Central memory CD8-positive, alpha-beta T cell (primary cell): Measurements from ENCODE around the gene TMEM119.

Source experiments
- ATAC-seq: fragments of 150-1000 bp; cut with Tn5 transposase; replicated peaks from 2 replicates; pipeline ENCODE4 v1.10.0; 2022; ENCODE audit warnings: mild to moderate bottlenecking, moderate FRiP score, moderate number of reproducible peaks; ENCODE audit not compliant: poor library complexity, severe bottlenecking; ENCODE audit errors: extremely low read depth
- DNase-seq, 2 donors: peaks; one replicate each; pipeline ENCODE4 v3.0.0; 2021; ENCODE audit warnings: low spot score in 2 of 2
- H3K27ac Mint-ChIP-seq: one replicate; pipeline ENCODE4 v1.8.0; 2022; ENCODE audit warnings: low read depth, mild to moderate bottlenecking, moderate library complexity, mixed read lengths
- H3K27me3 Mint-ChIP-seq: one replicate; pipeline ENCODE4 v1.8.0; 2022; ENCODE audit warnings: mixed read lengths
- H3K36me3 Mint-ChIP-seq: one replicate; pipeline ENCODE4 v1.8.0; 2022; ENCODE audit warnings: mild to moderate bottlenecking, moderate library complexity, mixed read lengths; ENCODE audit not compliant: insufficient read depth
- H3K4me1 Mint-ChIP-seq: one replicate; pipeline ENCODE4 v1.8.0; 2022; ENCODE audit warnings: mixed read lengths
- H3K4me3 Mint-ChIP-seq: one replicate; pipeline ENCODE4 v1.8.0; 2022; ENCODE audit warnings: mild to moderate bottlenecking, moderate library complexity, mixed read lengths
- H3K9me3 Mint-ChIP-seq: one replicate; pipeline ENCODE4 v1.8.0; 2022; ENCODE audit warnings: mixed read lengths

The TMEM119 gene

GRCh38 chr12:108566452-108566851, 31.4 kb downstream of the TMEM119 start:
- ATAC-seq (no peak), DNase-seq (no peak)
- Mint-ChIP-seq H3K4me3 (no peak overlapping the region), H3K4me1 (peaks cover 32% of the 10 kb centered on the region), H3K27me3 (no peaks in the 10 kb centered on the region), H3K27ac (no peak overlapping the region), H3K36me3 (peaks cover 56% of the 10 kb centered on the region), H3K9me3 (no peaks in the 10 kb centered on the region)

GRCh38 chr12:108565976-108566375, 31.9 kb downstream of the TMEM119 start:
- no peak for ATAC-seq
- no peak for DNase-seq
- peak overlapping the region; percentile 16 for H3K27ac Mint-ChIP-seq
- peaks cover 59% of the 10 kb centered on the region for H3K36me3 Mint-ChIP-seq
- no peaks in the 10 kb centered on the region for H3K9me3 Mint-ChIP-seq
- no peak overlapping the region for H3K4me3 Mint-ChIP-seq
- H3K4me1 Mint-ChIP-seq, result peaks cover 37% of the 10 kb centered on the region
- no peaks in the 10 kb centered on the region for H3K27me3 Mint-ChIP-seq

- H3K27me3 Mint-ChIP-seq, result no peaks in the 10 kb centered on the region
Measured at GRCh38 chr12:108565146-108565545, 32.7 kb downstream of the TMEM119 start.

GRCh38 chr12:108564724-108565123, 33.2 kb downstream of the TMEM119 start:
- H3K4me1 Mint-ChIP-seq, result peaks cover 47% of the 10 kb centered on the region

More at GRCh38 chr12:108565146-108565545, 32.7 kb downstream of the TMEM119 start:
- Mint-ChIP-seq H3K9me3 (no peaks in the 10 kb centered on the region), H3K27ac (no peak overlapping the region), H3K4me1 (peaks cover 43% of the 10 kb centered on the region), H3K36me3 (peaks cover 59% of the 10 kb centered on the region), H3K4me3 (no peak overlapping the region)
- DNase-seq (no peak), ATAC-seq (no peak)

GRCh38 chr12:108563804-108564151, 34.1 kb downstream of the TMEM119 start:
- Mint-ChIP-seq H3K4me1 (peaks cover 48% of the 10 kb centered on the region), H3K36me3 (peaks cover 59% of the 10 kb centered on the region), H3K9me3 (no peaks in the 10 kb centered on the region), H3K4me3 (peak overlapping the region; percentile 99), H3K27me3 (no peaks in the 10 kb centered on the region), H3K27ac (peak overlapping the region; percentile 99)
- ATAC-seq (no peak), DNase-seq (no peak)

More at GRCh38 chr12:108564724-108565123, 33.2 kb downstream of the TMEM119 start:
- Mint-ChIP-seq H3K27ac (no peak overlapping the region), H3K36me3 (peaks cover 59% of the 10 kb centered on the region), H3K27me3 (no peaks in the 10 kb centered on the region), H3K9me3 (no peaks in the 10 kb centered on the region), H3K4me3 (no peak overlapping the region)
- no peak for DNase-seq
- no peak for ATAC-seq

GRCh38 chr12:108563136-108563803, 34.6 kb downstream of the TMEM119 start:
- peak; percentile 57 for ATAC-seq
- peak overlapping the region; percentile 99 for H3K27ac Mint-ChIP-seq
- peak; percentile 70 to 82 for DNase-seq
- peak overlapping the region; percentile 99 for H3K4me3 Mint-ChIP-seq
- H3K36me3 Mint-ChIP-seq, result peaks cover 54% of the 10 kb centered on the region
- H3K9me3 Mint-ChIP-seq, result no peaks in the 10 kb centered on the region
- H3K4me1 Mint-ChIP-seq, result peaks cover 46% of the 10 kb centered on the region
- H3K27me3 Mint-ChIP-seq, result no peaks in the 10 kb centered on the region

GRCh38 chr12:108562348-108563135, 35.3 kb downstream of the TMEM119 start, which contains the start of gene ISCU:
TSS of gene ISCU (plus strand) at chr12:108562596. CDS start at chr12:108562623, 27 bp downstream.
- DNase-seq (peak; percentile 98 to 100), ATAC-seq (peak; percentile 54)
- no peaks in the 10 kb centered on the region for H3K9me3 Mint-ChIP-seq
- peaks cover 52% of the 10 kb centered on the region for H3K36me3 Mint-ChIP-seq
- H3K27me3 Mint-ChIP-seq, result no peaks in the 10 kb centered on the region
- H3K4me1 Mint-ChIP-seq, result peaks cover 42% of the 10 kb centered on the region
- peak within 1 kb of the TSS; percentile 99 for H3K4me3 Mint-ChIP-seq
- peak within 1 kb of the TSS; percentile 99 for H3K27ac Mint-ChIP-seq

GRCh38 chr12:108561852-108562347, 36.0 kb downstream of the TMEM119 start:
- Mint-ChIP-seq H3K4me1 (peaks cover 41% of the 10 kb centered on the region), H3K36me3 (peaks cover 46% of the 10 kb centered on the region), H3K4me3 (peak overlapping the region; percentile 99), H3K9me3 (no peaks in the 10 kb centered on the region), H3K27ac (peak overlapping the region; percentile 99), H3K27me3 (no peaks in the 10 kb centered on the region)
- DNase-seq (no peak), ATAC-seq (no peak)

GRCh38 chr12:108560752-108561719, 36.8 kb downstream of the TMEM119 start, which contains the start of gene SART3:
TSS of gene SART3 (minus strand) at chr12:108561173. CDS start at chr12:108561154, 19 bp downstream.
- peaks cover 44% of the 10 kb centered on the region for H3K36me3 Mint-ChIP-seq
- peak; percentile 67 to 75 for DNase-seq
- no peaks in the 10 kb centered on the region for H3K9me3 Mint-ChIP-seq
- H3K4me1 Mint-ChIP-seq, result peaks cover 47% of the 10 kb centered on the region
- H3K27ac Mint-ChIP-seq, result peak within 1 kb of the TSS; percentile 99
- no peaks in the 10 kb centered on the region for H3K27me3 Mint-ChIP-seq
- peak; percentile 58 for ATAC-seq
- peak within 1 kb of the TSS; percentile 99 for H3K4me3 Mint-ChIP-seq

GRCh38 chr12:108560321-108560721, 37.6 kb downstream of the TMEM119 start:
- Mint-ChIP-seq H3K4me1 (peaks cover 47% of the 10 kb centered on the region), H3K27me3 (no peaks in the 10 kb centered on the region), H3K36me3 (peaks cover 37% of the 10 kb centered on the region), H3K27ac (peak overlapping the region; percentile 99), H3K9me3 (no peaks in the 10 kb centered on the region), H3K4me3 (peak overlapping the region; percentile 99)
- no peak for DNase-seq
- no peak for ATAC-seq

GRCh38 chr12:108559748-108560147, 38.1 kb downstream of the TMEM119 start:
- ATAC-seq, result no peak
- Mint-ChIP-seq H3K4me1 (peaks cover 52% of the 10 kb centered on the region), H3K9me3 (no peaks in the 10 kb centered on the region), H3K4me3 (peak overlapping the region; percentile 99), H3K27ac (peak overlapping the region; percentile 99), H3K36me3 (peaks cover 31% of the 10 kb centered on the region), H3K27me3 (no peaks in the 10 kb centered on the region)
- DNase-seq, result no peak
